ENCODE data around the gene GJA5.

GJA5 gene

GRCh38 chr1:147753081-147753480, 7.3 kb downstream of the GJA5 start:
- DNase-seq (ENCODE audit: low spot score), result no peak
- no peak for TF ChIP-seq CTCF (IDR thresholded peaks at IDR 0.05)
- Histone ChIP-seq H3K4me3 (no peak overlapping the region), H3K27ac (peak overlapping the region in 1 of 2 donors; percentile 77)

- no peak for DNase-seq (ENCODE audit: low spot score)
- no peak for TF ChIP-seq CTCF (IDR thresholded peaks at IDR 0.05)
- H3K27ac ChIP-seq, result peak overlapping the region in 1 of 2 donors; percentile 77
- no peak overlapping the region for H3K4me3 ChIP-seq
These were observed 7.9 kb downstream of the GJA5 start for GRCh38 chr1:147752511-147752910.

GRCh38 chr1:147751346-147751745, 9.1 kb downstream of the GJA5 start:
- no peak for TF ChIP-seq CTCF (IDR thresholded peaks at IDR 0.05)
- no peak overlapping the region for H3K4me3 ChIP-seq
- DNase-seq (ENCODE audit: low spot score), result no peak
- H3K27ac ChIP-seq, result peak overlapping the region in 1 of 2 donors; percentile 50

GRCh38 chr1:147750618-147751217, 9.7 kb downstream of the GJA5 start:
- no peak for TF ChIP-seq CTCF (IDR thresholded peaks at IDR 0.05)
- Histone ChIP-seq H3K27ac (peak overlapping the region in 1 of 2 donors; percentile 18), H3K4me3 (no peak overlapping the region)
- DNase-seq (ENCODE audit: low spot score), result no peak

GRCh38 chr1:147749792-147750191, 10.6 kb downstream of the GJA5 start:
- no peak for TF ChIP-seq CTCF (IDR thresholded peaks at IDR 0.05)
- Histone ChIP-seq H3K27ac (peak overlapping the region in 1 of 2 donors; percentile 18), H3K4me3 (no peak overlapping the region)
- DNase-seq (ENCODE audit: low spot score), result no peak

- peak overlapping the region; percentile 0 to 74 for H3K27ac ChIP-seq
- no peak for DNase-seq (ENCODE audit: low spot score)
- TF ChIP-seq CTCF (IDR thresholded peaks at IDR 0.05), result no peak
- H3K4me3 ChIP-seq, result no peak overlapping the region
These were observed 11.6 kb downstream of the GJA5 start for GRCh38 chr1:147748676-147749350.

- H3K4me3 ChIP-seq, result no peak overlapping the region
- no peak for TF ChIP-seq CTCF (IDR thresholded peaks at IDR 0.05)
- DNase-seq (ENCODE audit: low spot score), result no peak
- peak overlapping the region in 1 of 2 donors; percentile 74 for H3K27ac ChIP-seq
These were observed 12.4 kb downstream of the GJA5 start for GRCh38 chr1:147747966-147748365.

Measured in coronary artery (tissue), 2 donors.